Stimulated activated CD8-positive, alpha-beta memory T cell treated with anti-CD3 and anti-CD28 coated beads, Interleukin-12 subunit alpha, Interleukin-12 subunit beta, amount 100 ng/mL, for 24 hours (primary cell): ENCODE results near the gene AP2S1.
"Not testable (repeated sequence)": the region's sequence is repeated elsewhere in the genome, so short reads cannot be mapped to it uniquely, and the experiment has no call there.

Source experiments
- DNase-seq: peaks from one replicate; pipeline ENCODE4 v3.0.0-alpha.2; 2020; ENCODE audit errors: extremely low read depth

The AP2S1 gene

DNA sequence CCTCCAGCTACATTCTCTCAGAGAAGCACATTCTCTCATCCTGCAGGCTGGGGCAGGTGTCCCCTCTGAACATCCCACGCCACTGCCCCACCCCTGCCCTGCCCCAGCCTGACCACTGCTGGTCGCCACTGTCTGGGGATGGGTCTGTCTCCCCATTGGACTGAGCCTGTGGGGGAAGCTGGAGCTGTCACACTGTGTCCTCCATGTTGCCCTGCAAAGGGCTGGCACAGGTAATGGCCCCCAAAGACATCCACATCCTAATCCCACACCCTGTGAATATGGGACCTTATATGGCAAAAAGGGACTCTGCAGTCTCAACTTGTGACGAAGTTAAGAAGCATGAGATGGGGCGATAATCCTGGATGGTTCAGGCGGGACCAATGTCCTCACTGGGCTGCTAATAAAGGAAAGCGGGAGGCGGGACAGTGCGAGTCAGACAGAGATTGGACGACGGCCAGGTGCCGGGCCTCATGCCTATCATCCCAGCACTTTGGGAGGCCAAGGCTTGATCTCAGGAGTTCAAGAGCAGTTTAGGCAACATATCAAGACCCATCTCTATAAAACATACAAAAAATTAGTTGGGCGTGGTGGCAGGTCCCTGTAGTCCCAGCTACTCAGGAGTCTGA lies 9.1 kb downstream of the AP2S1 start:
- DNase-seq: no peak

DNA sequence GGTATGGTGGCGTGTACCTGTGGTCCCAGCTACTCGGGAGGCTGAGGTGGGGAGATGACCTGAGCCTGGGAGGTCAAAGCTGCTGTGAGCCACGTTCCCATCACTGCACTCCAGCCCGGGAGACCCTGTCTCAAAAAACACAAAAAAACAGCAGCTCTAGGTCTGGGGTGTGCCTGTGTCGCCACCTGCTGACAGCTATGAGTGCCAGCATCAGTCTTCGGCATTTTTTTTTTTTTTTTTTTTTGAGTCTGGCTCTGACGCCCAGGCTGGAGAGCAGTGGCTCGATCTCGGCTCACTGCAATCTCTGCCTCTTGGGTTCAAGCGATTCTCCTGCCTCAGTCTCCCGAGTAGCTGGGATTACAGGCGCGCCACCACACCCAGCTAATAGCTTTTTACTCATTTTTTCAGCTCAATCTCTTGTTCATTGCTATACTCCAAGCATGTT lies 10.1 kb downstream of the AP2S1 start:
- DNase-seq: no peak

DNA sequence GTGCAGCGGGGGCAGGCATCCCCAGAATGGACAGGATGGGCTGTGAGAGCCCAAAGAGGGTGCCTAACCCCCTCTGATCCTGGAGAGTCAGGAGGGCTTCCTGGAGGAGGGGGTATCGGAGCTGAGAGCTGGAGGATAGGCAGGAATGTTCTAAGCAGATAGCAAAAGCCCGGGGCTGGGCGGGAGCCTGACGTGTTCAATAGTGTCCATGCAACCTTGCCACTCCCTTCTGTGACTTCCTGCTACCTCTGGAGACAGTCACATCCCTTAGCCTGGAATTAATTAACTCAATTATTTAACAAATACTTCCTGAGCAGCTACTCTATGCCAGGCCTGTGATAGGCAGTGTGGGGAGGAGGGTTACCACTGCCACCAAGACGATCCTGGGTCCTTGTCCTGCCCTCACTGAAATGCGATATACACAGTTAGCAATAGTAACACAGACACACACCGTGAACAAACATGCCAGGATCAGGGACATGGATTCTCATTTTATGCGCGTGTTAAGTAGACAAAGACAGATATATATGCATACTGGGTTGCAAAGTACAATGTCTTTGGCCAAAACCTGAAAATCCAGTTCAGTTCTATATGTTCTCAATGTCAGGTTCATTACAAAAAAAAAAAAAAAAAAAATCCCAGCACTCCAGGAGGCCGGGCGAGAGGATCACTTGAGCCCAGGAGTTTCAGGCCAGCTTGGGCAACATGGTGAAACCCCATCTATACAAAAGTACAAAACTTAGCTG lies 10.7 kb downstream of the AP2S1 start:
- DNase-seq: no peak

DNA sequence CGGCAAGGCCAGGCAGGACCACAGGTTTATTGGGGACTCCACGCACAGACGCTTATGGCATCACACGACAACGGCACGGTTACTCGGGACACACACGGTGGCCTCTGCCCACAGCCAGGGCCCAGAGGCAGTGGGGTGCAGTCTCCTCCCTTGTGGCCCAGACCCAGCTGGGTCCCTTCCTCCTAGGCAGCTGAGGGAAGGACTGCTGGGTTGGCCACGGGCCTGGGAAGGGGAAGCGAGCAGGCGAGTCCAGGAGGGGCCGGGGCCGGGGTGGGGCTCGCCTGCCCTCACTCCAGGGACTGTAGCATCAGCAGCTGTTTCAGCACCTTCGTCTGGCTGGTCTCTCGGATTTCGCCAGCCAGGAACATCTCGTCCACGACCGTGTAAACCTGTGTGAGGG lies 12.5 kb downstream of the AP2S1 start:
- no peak for DNase-seq

DNA sequence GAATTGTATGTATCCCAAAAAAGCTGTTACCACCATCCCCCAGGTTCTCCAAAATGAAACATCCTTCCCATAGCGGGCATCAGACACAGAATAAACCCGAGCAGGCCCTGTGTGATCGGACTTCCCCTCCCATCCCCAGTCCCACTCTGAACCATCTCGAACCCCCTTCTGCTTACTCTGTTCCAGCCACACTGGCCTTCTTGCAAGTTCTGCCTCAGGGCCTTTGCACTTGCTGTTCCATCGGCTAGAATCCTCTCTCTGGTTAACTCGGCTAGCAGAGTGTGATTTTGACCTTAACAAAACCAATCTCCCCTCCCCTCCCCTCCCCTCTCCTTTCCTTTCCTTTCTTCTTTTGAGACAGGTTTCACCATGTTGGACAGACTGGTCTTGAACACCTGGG lies 15.7 kb downstream of the AP2S1 start:
- no peak for DNase-seq

DNA sequence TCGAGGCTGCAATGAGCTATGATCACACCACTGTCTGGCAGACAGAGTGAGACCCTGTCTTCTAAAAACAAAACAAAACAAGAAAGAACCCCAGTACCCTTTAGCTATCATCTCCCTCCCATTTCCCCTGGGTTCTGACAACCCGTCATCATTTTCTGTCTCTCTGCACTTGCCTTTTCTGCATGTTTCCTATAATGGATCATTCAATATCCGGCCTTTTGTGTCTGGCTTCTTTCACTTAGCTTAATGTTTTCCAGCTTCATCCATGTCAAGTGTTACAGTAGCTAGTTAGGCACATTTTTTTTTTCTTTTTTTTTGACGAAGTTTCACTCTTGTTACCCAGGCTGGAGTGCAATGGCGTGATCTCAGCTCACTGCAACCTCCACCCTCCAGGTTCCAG lies 16.5 kb downstream of the AP2S1 start:
- DNase-seq: no peak

DNA sequence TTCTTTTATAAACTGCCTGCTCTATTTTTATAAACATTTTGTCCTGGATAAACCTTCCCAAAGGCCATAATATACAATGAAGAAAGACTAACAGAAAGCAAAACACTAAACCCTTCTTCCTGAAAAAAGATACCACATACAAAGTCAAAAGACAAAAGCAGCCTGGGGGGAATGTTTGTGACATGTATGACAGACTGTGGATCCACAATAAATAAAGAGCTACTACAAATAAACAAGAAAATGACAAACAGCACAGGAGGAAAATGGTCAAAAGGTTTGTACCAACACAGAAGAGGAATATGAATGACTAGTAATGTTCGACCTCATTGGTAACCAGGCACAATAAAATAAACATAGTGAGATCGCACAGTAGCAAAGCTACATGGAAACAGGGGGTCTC lies 19.8 kb downstream of the AP2S1 start:
- no peak for DNase-seq

DNA sequence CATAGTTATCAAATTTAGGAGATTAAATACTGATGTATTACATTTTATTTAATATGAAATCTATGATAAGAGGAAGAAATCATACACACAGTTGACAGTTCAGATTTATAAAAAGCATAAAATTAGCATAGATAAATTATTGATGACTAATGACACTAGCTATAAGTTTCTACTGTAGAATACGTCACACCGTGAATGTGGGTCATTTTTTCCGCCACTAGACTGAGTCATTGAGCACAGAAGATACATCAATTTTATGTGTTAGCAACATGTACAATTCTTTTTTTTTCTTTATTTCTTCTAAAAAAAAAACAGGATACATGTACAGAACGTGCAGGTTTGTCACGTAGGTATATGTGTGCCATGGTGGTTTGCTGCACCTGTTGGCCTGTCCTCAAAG lies 22.2 kb downstream of the AP2S1 start:
- peak; percentile 16 for DNase-seq

DNA sequence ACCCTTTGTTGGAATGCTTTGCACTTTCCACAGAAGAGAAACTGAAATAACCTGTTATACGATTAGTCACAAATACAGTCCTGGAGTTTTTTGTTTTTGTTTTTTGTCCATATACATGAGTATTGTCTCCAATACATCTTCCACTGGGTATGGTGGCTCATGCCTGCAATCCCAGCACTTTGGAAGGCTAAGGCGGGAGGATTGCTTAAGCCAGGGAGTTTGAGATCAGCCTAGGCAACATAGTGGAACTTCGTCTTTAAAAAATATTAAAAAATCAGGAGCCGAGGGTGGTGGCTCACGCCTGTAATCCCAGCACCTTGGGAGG lies 25.0 kb downstream of the AP2S1 start:
- no peak for DNase-seq

DNA sequence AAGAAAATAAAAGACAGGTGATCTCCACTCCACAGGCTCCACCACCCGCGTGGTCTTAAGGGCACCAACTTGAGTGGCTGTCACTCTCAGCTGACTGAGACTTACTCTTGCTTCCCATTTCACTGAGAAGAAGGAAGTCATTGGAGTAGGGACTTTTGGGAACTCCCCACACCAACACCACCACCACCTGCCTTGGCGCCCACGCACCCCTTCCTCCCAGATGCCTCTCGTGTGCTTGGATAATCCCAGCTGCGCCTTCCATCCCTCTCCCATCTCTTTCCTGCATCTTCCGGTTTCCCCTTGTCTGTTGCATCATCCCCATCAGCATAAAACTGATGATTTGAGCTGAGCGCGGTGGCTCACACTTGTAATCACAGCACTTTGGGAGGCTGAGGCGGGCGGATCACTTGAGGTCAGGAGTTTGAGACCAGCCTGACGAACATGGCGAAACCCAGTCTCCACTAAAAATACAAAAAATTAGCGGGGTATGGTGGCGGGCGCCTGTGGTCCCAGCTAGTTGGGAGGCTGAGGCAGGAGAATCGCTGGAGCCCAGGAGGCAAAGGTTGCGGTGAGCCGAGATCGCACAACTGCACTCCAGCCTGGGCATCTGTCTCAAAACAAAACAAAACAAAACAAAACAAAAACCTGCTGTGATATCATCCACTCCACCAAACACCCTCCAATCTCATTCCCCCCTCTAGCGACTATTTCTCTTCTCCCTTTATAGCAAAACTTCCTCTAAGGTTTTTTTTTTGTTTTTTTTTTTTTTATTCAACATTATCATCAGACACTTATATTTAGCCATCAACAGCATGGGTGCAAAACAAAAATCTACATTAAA lies 25.5 kb downstream of the AP2S1 start:
- DNase-seq: no peak

DNA sequence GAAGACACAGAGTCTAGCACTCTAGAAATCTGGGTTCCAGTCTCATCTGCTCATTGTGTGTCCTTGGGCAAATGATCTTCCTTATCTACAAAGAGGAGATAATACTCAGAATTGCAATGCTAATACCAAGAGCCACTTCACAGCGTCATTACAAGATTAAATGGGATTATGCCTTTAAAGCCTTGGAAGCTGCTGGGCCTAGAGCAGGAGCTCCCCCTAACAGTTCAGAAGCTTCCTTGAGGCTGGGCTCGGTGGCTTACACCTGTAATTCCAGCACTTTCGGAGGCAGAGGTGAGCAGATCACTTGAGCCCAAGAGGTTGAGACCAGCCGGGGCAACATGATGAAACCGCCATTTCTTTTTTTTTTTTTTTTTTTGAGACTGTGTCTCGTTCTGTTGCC lies 27.6 kb downstream of the AP2S1 start:
- DNase-seq: no peak

DNA sequence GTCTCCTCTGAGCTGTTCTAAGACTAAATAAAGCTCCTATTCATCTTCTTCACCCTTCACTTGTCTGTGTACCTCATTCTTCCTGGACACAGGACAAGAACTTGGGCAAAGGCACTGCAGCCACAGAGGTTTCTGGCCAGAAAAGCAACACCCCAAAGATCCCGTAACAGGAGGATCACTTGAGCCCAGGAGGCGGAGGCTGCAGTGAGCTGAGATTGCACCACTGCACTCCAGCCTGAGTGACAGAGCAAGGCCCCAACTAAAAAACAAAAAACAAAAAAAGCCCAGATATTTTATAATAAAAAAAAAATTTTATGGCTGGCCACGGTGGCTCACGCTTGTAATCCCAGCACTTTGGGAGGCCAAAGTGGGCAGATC lies 28.2 kb downstream of the AP2S1 start:
- not testable (repeated sequence) for DNase-seq

DNA sequence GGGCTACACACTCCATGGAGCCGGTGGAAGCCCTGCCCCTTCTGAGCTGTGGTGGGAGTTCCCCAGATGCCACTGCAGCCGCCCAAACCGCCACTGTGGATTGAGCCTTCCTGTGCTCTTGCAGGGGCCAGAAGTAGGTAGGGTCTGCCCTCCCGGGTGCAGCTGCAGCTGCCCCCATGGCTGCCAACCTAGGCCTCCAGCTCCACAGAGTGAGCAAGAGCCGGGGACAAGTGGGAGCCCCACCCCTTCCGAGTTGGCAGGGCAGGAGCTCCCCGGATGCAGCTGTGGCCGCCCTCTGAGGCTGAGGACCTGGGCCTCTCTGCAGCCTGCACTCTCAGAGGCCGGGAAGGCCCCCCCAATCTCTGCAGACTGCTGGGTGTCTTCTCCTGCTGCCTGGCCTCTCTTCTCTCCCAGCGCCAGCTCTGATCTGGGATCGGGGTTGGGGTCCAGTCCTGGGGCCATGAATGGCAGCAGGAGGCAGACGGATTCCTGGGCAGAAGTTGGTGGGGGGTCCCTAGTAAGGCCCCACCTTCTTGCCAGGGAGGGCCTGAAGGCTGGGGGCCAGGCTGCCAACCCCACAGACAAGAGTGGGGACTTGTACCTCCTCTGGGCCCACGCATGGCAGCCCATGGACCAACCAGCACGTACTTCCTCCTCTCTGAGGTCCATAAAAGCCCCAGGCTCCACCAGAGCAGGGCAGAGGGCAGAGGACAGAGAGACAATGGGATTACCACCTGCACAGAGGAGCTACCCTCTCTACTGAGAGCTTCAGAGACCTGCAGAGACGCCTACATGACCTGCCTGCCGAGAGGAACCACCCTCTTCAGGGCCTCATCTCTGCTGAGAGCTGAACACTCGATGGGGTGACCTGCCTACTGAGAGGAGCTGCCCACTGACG lies 28.9 kb downstream of the AP2S1 start:
- DNase-seq: peak; percentile 39

DNA sequence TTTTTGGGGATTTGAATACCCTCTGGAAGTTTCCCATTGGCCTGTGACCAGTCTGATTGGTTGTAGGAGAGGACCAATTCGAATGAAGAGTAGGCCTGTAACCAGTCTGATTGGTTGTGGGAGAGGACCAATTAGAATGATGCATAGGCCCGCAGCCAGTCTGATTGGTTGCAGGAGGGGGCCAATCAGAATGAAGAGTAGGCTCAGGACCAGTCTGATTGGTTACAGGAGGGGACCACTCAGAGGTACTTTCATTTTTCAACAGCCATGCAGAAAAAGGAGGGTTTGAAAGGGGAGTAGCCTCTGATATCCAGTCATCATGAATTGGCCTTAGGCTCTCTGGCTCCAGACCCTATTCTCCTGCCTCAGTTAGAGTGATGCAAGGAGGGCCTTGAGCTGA lies 31.8 kb downstream of the AP2S1 start:
- no peak for DNase-seq

DNA sequence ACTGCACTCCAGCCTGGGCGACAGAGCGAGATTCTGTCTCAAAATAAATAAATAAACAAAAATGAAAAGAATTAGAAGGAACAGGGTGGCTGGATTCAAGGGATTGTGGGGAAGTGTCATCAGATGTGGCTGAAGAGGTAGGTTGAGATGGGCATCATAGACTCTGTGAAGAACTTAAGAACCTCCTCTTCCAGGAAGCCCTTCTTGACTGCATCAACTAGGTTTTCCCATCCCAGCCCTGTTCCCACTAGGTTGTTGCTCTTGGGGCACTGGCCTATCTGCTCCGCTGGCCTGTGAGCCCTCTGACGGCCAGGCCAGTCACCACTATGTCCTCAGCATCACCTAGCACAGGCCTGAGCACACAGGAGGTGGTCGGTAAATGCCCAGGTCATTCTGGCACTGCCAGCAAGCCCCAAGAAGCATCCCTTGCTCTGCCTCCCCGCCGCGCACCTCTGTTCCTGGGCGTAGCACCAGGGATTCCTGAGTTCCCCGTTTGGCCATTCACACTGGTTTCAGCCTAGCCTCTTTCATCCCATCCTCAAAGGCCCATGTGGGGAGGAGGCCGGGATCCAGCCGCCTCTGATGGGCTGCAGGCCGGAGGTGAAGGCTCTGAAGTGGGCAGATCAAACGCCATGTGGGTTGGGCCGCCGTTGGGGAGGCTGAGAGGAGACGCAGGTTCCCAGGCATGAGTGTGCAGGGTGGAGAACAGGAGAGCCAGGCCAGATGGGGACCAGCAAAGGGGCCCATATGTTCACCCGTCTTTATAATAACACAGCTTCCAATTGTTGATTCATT lies 34.6 kb downstream of the AP2S1 start:
- DNase-seq: no peak

DNA sequence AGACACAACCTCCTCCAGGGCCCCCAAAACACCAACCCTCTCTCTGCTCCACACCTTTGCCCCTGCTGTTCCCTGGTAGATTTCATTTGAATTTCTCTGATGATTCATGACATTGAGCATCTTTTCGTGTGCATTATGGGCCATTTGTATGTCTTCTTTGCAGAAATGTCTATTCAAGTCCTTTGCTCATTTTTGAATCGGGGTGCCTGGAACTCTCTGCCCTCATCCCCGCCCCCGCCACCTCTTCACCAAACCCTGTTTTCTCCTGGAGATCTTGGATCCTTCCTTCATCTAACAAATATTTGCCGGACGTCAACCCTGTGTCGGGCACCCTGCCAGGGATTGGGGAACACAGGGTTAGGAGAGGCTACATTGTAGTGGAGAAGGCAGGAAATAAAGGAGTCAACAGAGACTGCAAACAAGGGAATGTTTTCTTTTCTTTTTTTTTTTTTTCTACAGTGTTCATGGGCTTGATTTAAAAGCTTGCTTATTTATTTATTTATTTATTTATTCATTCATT lies 36.7 kb downstream of the AP2S1 start:
- DNase-seq: no peak

DNA sequence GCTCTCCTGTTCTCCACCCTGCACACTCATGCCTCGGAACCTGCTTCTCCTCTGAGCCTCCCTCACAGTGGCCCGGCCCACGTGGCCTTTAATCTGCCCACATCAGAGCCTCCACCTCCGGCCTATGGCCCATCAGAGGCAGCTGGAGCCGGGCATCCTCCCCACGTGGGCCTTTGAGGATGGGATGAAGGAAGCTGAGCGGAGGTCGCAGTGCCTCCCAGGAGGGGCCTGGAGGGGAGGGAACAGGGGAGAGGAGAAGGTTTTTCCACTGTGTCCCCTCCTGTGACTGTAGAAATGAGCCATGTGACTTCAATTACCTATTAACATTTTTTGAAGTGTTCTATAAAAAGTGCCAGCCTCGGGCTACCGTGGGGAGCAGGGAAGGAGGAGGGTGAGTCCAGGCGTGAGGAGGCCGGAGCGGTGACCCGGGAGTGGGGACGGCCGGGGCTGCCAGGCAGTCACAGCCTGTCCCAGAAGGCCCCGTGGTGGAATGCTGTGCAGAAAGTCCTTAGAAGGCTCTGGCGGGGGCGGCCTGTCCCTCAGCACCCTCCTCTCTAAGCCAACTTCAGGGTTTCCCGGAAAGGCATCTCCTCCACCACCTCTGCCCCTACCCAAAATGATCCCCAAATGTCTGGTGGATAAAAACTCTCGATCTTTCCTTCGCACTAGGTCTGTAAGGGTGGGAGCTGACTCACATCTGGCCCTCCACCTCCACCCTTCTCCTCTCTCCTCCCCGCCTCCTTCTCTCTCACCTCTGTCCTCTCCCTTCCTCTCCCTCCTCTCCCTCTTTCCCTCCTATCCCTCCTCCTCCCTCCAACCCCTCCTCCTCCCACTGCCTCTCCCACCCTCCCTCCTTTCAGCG lies 37.4 kb downstream of the AP2S1 start:
- no peak for DNase-seq

DNA sequence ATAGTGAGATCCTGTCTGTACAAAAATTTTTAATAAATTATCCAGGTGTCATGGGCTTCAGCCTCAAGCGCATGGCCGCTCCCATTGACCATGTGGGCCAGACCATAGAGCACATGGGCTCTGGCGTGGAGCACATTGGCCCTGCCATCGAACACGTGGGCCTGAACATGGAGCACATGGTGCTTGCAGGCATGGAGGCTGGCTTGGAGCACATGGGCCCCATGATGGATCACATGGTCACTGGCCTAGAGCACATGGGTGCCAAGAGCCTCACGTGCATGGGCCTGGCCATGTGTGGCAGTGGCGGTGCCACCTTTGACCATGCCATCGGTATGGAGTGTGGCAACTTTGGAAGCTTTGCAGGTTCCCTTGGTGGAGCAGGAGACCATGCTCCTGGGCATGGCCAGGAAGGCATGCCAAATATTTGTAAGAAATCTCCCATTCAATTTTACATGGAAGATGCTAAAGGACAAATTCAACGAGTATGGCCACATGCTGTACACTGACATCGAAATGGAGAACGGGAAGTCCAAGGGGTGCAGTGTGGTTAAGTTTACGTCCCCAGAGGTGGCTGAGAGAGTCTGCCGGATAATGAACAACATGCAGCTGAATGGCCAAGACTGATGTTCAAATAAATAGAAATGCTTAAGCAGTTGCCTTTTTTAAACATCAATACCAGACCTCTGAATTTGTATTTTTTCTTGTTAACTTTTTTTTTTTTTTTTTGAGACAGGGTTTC lies 40.9 kb downstream of the AP2S1 start:
- DNase-seq: no peak

DNA sequence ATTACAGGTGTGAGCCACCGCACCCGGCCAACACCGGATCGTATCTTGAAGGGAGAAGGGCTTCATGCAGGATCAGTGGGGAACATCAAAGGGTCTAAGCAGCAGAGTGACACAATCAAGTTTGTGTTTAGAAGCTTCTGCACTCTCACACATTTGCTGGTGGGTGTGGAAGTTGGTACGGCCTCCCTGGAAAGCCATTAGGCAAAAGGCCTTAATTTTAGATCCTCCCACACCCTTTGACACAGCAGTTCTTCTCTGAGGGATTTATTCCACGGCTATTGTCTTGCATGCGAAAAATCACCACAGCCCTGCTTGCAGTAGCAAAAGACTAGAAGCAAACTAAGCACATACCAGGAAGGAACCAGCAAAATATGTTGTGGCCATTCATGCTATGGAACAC lies 44.0 kb downstream of the AP2S1 start:
- no peak for DNase-seq
